ENCODE measurements around the gene HLA-DOB.
"Not testable (repeated sequence)": the region's sequence is repeated elsewhere in the genome, so short reads cannot be mapped to it uniquely, and the experiment has no call there.

HLA-DOB gene

GRCh38 chr6:32830017-32830416 is 13.2 kb upstream of the HLA-DOB start:
- Histone ChIP-seq H3K27ac (ENCODE audit: low read depth, low read length) (no peak overlapping the region), H3K4me1 (ENCODE audit: insufficient read depth, low read length) (peaks cover 3% of the 10 kb centered on the region), H3K36me3 (ENCODE audit: insufficient read depth, low read length) (peaks cover 54% of the 10 kb centered on the region), H3K27me3 (ENCODE audit: control insufficient read depth in 1 of 2, insufficient read depth in 2 of 2, low read length in 2 of 2) (no peaks in the 10 kb centered on the region), H3K9me3 (ENCODE audit: low read length) (no peaks in the 10 kb centered on the region), H3K9ac (ENCODE audit: low read length) (no peak overlapping the region), H3K4me3 (ENCODE audit: low read depth in 1 of 2, low read length in 2 of 2) (no peak overlapping the region)

DNA sequence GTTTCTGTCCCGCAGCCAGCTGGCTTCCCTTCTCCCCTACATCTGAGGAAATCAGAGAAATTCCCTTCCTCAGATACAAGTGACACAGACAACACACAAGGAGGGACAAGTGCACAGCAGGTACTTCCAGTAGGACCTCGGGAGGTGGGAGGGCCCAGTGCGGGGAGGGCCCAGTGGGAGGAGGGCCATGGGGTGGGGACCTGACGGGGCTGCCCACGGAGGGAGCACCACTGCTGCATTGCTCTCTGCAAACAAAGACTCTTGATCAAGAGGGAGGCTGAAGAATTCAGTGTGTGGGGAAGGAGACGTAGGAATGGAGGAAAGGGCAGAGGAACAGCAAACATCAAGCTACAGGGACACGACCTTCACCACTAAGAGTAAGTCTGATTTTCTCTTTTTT is 12.7 kb upstream of the HLA-DOB start:
- H3K9me3 ChIP-seq (ENCODE audit: low read length), result no peaks in the 10 kb centered on the region
- H3K9ac ChIP-seq (ENCODE audit: low read length), result no peak overlapping the region
- H3K4me3 ChIP-seq (ENCODE audit: low read depth in 1 of 2, low read length in 2 of 2), result no peak overlapping the region
- peaks cover 49% of the 10 kb centered on the region for H3K36me3 ChIP-seq (ENCODE audit: insufficient read depth, low read length)
- H3K27ac ChIP-seq (ENCODE audit: low read depth, low read length), result no peak overlapping the region
- H3K27me3 ChIP-seq (ENCODE audit: control insufficient read depth in 1 of 2, insufficient read depth in 2 of 2, low read length in 2 of 2), result no peaks in the 10 kb centered on the region
- H3K4me1 ChIP-seq (ENCODE audit: insufficient read depth, low read length), result peaks cover 3% of the 10 kb centered on the region

- no peak overlapping the region for H3K27ac ChIP-seq (ENCODE audit: low read depth, low read length)
- H3K4me3 ChIP-seq (ENCODE audit: low read depth in 1 of 2, low read length in 2 of 2), result no peak overlapping the region
- no peak overlapping the region for H3K9ac ChIP-seq (ENCODE audit: low read length)
- no peaks in the 10 kb centered on the region for H3K27me3 ChIP-seq (ENCODE audit: control insufficient read depth in 1 of 2, insufficient read depth in 2 of 2, low read length in 2 of 2)
- no peaks in the 10 kb centered on the region for H3K9me3 ChIP-seq (ENCODE audit: low read length)
- peaks cover 41% of the 10 kb centered on the region for H3K36me3 ChIP-seq (ENCODE audit: insufficient read depth, low read length)
- peaks cover 3% of the 10 kb centered on the region for H3K4me1 ChIP-seq (ENCODE audit: insufficient read depth, low read length)
Measured at GRCh38 chr6:32827025-32827424, 10.2 kb upstream of the HLA-DOB start.

- no peak overlapping the region for H3K4me3 ChIP-seq (ENCODE audit: low read depth in 1 of 2, low read length in 2 of 2)
- no peaks in the 10 kb centered on the region for H3K27me3 ChIP-seq (ENCODE audit: control insufficient read depth in 1 of 2, insufficient read depth in 2 of 2, low read length in 2 of 2)
- peaks cover 30% of the 10 kb centered on the region for H3K36me3 ChIP-seq (ENCODE audit: insufficient read depth, low read length)
- peaks cover 3% of the 10 kb centered on the region for H3K4me1 ChIP-seq (ENCODE audit: insufficient read depth, low read length)
- no peak overlapping the region for H3K9ac ChIP-seq (ENCODE audit: low read length)
- no peak overlapping the region for H3K27ac ChIP-seq (ENCODE audit: low read depth, low read length)
- no peaks in the 10 kb centered on the region for H3K9me3 ChIP-seq (ENCODE audit: low read length)
Measured at GRCh38 chr6:32825966-32826365, 9.2 kb upstream of the HLA-DOB start.

DNA sequence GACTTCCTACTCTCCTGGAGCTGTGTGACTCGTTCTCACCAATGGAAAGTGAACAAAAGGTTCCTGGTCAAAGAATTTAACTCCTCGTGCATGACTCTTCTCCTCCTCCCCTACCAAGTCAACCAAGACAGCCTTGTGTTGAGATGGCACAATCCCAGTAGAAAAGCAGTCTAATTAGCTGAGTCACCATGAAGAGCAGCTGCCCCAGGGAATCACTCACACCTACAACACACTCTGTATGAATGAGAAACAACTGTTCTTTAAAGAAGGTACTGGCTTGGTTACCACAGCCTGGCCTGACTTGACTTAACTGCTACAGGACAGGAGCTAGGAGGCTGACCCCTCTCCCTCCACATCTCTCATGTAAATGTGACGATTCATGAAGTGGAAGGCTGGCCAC is 2.9 kb upstream of the HLA-DOB start:
- no peaks in the 10 kb centered on the region for H3K27me3 ChIP-seq (ENCODE audit: control insufficient read depth in 1 of 2, insufficient read depth in 2 of 2, low read length in 2 of 2)
- no peak overlapping the region for H3K27ac ChIP-seq (ENCODE audit: low read depth, low read length)
- no peaks in the 10 kb centered on the region for H3K36me3 ChIP-seq (ENCODE audit: insufficient read depth, low read length)
- no peak overlapping the region for H3K9ac ChIP-seq (ENCODE audit: low read length)
- H3K4me1 ChIP-seq (ENCODE audit: insufficient read depth, low read length), result no peaks in the 10 kb centered on the region
- H3K9me3 ChIP-seq (ENCODE audit: low read length), result no peaks in the 10 kb centered on the region
- no peak overlapping the region for H3K4me3 ChIP-seq (ENCODE audit: low read depth in 1 of 2, low read length in 2 of 2)

GRCh38 chr6:32818867-32819266 is 2.1 kb upstream of the HLA-DOB start:
- H3K4me3 ChIP-seq (ENCODE audit: low read depth in 1 of 2, low read length in 2 of 2), result no peak overlapping the region
- no peak overlapping the region for H3K9ac ChIP-seq (ENCODE audit: low read length)
- no peaks in the 10 kb centered on the region for H3K4me1 ChIP-seq (ENCODE audit: insufficient read depth, low read length)
- no peak overlapping the region for H3K27ac ChIP-seq (ENCODE audit: low read depth, low read length)
- no peaks in the 10 kb centered on the region for H3K36me3 ChIP-seq (ENCODE audit: insufficient read depth, low read length)
- H3K9me3 ChIP-seq (ENCODE audit: low read length), result no peaks in the 10 kb centered on the region
- H3K27me3 ChIP-seq (ENCODE audit: control insufficient read depth in 1 of 2, insufficient read depth in 2 of 2, low read length in 2 of 2), result no peaks in the 10 kb centered on the region

DNA sequence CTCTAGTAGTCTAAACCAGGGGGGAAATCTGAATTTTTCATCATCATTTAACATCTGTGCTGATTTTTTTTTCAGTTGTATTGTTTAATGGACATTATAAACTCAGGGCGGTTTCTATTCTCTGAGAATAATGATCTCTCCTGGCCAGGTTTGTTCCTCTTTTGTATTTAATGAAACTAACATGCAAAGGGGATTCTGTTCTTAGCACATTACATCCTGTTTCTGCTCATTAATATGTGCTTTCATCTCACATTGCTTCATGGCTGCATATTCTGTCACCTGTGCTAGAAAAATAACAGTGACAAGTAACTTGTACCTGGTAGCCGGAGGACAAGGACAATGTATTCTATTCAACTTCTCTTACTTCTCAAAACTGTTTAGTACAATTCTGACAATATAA is 806 bp downstream of the HLA-DOB start:
- H3K4me3 ChIP-seq (ENCODE audit: low read depth in 1 of 2, low read length in 2 of 2), result no peak overlapping the region
- H3K36me3 ChIP-seq (ENCODE audit: insufficient read depth, low read length), result no peaks in the 10 kb centered on the region
- no peaks in the 10 kb centered on the region for H3K9me3 ChIP-seq (ENCODE audit: low read length)
- no peaks in the 10 kb centered on the region for H3K4me1 ChIP-seq (ENCODE audit: insufficient read depth, low read length)
- H3K27ac ChIP-seq (ENCODE audit: low read depth, low read length), result no peak overlapping the region
- H3K9ac ChIP-seq (ENCODE audit: low read length), result no peak overlapping the region
- H3K27me3 ChIP-seq (ENCODE audit: control insufficient read depth in 1 of 2, insufficient read depth in 2 of 2, low read length in 2 of 2), result no peaks in the 10 kb centered on the region

- H3K9ac ChIP-seq (ENCODE audit: low read length), result no peak overlapping the region
- no peak overlapping the region for H3K4me3 ChIP-seq (ENCODE audit: low read depth in 1 of 2, low read length in 2 of 2)
- no peak overlapping the region for H3K27ac ChIP-seq (ENCODE audit: low read depth, low read length)
- no peaks in the 10 kb centered on the region for H3K4me1 ChIP-seq (ENCODE audit: insufficient read depth, low read length)
- H3K9me3 ChIP-seq (ENCODE audit: low read length), result no peaks in the 10 kb centered on the region
- no peaks in the 10 kb centered on the region for H3K27me3 ChIP-seq (ENCODE audit: control insufficient read depth in 1 of 2, insufficient read depth in 2 of 2, low read length in 2 of 2)
- H3K36me3 ChIP-seq (ENCODE audit: insufficient read depth, low read length), result no peaks in the 10 kb centered on the region
Measured at GRCh38 chr6:32815115-32815514, 1.7 kb downstream of the HLA-DOB start.

GRCh38 chr6:32814145-32814544 is 2.7 kb downstream of the HLA-DOB start:
- Histone ChIP-seq H3K27ac (ENCODE audit: low read depth, low read length) (no peak overlapping the region), H3K4me1 (ENCODE audit: insufficient read depth, low read length) (no peaks in the 10 kb centered on the region), H3K9me3 (ENCODE audit: low read length) (no peaks in the 10 kb centered on the region), H3K36me3 (ENCODE audit: insufficient read depth, low read length) (no peaks in the 10 kb centered on the region), H3K9ac (ENCODE audit: low read length) (no peak overlapping the region), H3K27me3 (ENCODE audit: control insufficient read depth in 1 of 2, insufficient read depth in 2 of 2, low read length in 2 of 2) (no peaks in the 10 kb centered on the region), H3K4me3 (ENCODE audit: low read depth in 1 of 2, low read length in 2 of 2) (no peak overlapping the region)

DNA sequence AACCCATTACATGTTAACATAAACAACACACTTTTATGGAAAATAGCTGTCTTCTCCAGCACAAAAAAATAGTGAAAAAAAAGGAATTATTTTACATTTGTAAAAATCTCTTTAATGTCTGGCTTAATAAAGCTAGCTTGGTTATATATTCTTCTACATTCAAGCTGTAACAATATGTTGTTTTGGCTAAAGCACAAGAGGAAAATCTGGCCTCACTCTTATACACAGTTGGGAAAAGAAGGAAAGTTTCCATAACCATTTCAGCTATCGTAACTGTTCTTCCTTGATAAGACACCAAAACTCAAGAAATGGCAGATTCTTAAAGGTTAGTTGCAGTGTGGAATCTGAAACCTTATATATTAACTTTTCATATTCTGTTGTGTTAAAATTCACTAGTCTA is 7.6 kb downstream of the HLA-DOB start:
- Histone ChIP-seq H3K4me1 (ENCODE audit: insufficient read depth, low read length) (no peaks in the 10 kb centered on the region), H3K27me3 (ENCODE audit: control insufficient read depth in 1 of 2, insufficient read depth in 2 of 2, low read length in 2 of 2) (peaks cover 0 to 10% of the 10 kb centered on the region in 2 donors), H3K36me3 (ENCODE audit: insufficient read depth, low read length) (no peaks in the 10 kb centered on the region), H3K4me3 (ENCODE audit: low read depth in 1 of 2, low read length in 2 of 2) (no peak overlapping the region), H3K9me3 (ENCODE audit: low read length) (no peaks in the 10 kb centered on the region), H3K9ac (ENCODE audit: low read length) (no peak overlapping the region), H3K27ac (ENCODE audit: low read depth, low read length) (no peak overlapping the region)

GRCh38 chr6:32807020-32807580 is 9.7 kb downstream of the HLA-DOB start:
- H3K9me3 ChIP-seq (ENCODE audit: low read length), result no peaks in the 10 kb centered on the region
- H3K27me3 ChIP-seq (ENCODE audit: control insufficient read depth in 1 of 2, insufficient read depth in 2 of 2, low read length in 2 of 2), result peaks cover 0 to 10% of the 10 kb centered on the region in 2 donors
- H3K9ac ChIP-seq (ENCODE audit: low read length), result no peak overlapping the region
- no peak overlapping the region for H3K27ac ChIP-seq (ENCODE audit: low read depth, low read length)
- no peak overlapping the region for H3K4me3 ChIP-seq (ENCODE audit: low read depth in 1 of 2, low read length in 2 of 2)
- H3K36me3 ChIP-seq (ENCODE audit: insufficient read depth, low read length), result no peaks in the 10 kb centered on the region
- no peaks in the 10 kb centered on the region for H3K4me1 ChIP-seq (ENCODE audit: insufficient read depth, low read length)

DNA sequence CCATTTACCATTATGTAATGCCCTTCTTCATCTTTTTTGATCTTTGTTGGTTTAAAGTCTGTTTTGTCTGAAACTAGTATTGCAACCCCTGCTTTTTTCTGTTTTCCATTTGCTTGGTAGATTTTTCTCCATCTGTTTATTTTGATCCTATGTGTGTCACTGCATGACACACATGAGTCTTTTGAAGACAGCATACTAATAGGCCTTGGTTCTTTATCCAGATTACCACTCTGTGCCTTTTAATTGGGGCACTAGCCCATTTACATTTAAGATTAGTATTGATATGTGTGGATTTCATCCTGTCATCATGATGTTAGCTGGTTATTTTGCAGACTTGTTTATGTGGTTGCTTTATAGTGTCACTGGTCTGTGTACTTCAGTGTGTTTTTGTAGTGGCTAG is 11.4 kb downstream of the HLA-DOB start:
- not testable (repeated sequence) for H3K36me3 ChIP-seq (ENCODE audit: insufficient read depth, low read length); H3K9me3 ChIP-seq (ENCODE audit: low read length); H3K9ac ChIP-seq (ENCODE audit: low read length); H3K4me1 ChIP-seq (ENCODE audit: insufficient read depth, low read length); H3K4me3 ChIP-seq (ENCODE audit: low read depth in 1 of 2, low read length in 2 of 2); H3K27me3 ChIP-seq (ENCODE audit: control insufficient read depth in 1 of 2, insufficient read depth in 2 of 2, low read length in 2 of 2); H3K27ac ChIP-seq (ENCODE audit: low read depth, low read length)
